Eye (tissue), 1 donor: ENCODE results near the gene KAT7.
"Not testable (repeated sequence)": the region's sequence is repeated elsewhere in the genome, so short reads cannot be mapped to it uniquely, and the experiment has no call there.

ENCODE experiments used
- DNase-seq: peaks from one replicate; pipeline ENCODE4 v3.0.0-alpha.2; 2015

KAT7 gene

GRCh38 chr17:49814781-49815529 lies 26.5 kb downstream of the KAT7 start:
- DNase-seq, result no peak

GRCh38 chr17:49815761-49816281 lies 27.3 kb downstream of the KAT7 start:
- no peak for DNase-seq

DNA sequence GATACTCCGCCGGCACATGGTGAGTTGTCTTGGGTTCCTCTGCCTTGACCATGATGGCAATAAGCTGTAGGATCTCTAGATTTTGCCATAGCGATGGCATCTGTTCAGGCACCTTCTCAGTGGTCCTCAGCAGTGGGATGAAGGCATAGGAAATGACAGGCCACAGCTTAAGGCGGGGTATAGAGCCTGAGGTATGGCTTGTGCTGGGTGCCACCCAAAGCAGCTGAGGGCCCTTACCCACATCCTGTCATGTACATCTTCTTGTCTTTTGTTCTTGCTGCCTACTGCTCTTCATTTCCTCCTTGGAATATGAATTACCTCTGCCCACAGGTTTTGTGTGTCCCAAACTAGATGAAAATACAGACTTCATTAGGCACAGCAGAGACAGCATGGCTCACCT lies 29.5 kb downstream of the KAT7 start:
- DNase-seq, result no peak

DNA sequence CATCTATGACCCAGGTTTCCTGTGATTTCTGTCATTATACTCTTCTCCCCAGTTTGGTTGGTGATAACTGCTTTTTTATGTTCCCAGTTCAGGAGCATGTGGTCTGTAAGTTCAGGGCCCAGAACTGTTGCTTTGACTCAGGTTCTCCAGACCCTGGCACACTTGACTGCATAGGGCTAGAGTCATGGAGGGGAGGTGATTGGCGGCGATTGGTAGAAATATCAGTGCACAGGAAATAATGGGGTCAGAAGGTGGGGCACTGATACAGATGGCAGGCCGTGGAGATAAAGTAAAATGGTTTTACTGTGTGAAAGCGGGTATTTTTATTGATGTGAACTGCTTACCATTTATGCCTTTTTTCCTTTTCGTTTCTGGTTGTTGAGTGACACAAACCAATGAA lies 30.7 kb downstream of the KAT7 start:
- DNase-seq, result no peak

- no peak for DNase-seq
Observed at GRCh38 chr17:49819651-49820050, 31.2 kb downstream of the KAT7 start.

- peak; percentile 6 for DNase-seq
Observed at GRCh38 chr17:49820773-49821172, 32.3 kb downstream of the KAT7 start.

DNA sequence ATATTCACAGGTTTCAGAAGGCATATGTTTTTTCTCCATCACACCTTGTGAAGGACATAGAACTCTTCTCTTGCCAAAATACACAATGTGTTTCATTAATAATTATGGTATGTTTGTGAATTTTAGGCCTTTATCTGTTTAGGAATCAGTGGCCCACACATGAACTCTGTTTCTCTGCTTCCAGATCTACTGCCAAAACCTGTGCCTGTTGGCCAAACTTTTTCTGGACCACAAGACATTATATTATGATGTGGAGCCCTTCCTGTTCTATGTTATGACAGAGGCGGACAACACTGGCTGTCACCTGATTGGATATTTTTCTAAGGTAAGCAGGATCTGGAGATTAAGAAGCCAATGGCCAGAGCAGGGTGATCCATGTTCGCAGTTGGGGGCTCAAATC lies 33.0 kb downstream of the KAT7 start:
- no peak for DNase-seq

DNA sequence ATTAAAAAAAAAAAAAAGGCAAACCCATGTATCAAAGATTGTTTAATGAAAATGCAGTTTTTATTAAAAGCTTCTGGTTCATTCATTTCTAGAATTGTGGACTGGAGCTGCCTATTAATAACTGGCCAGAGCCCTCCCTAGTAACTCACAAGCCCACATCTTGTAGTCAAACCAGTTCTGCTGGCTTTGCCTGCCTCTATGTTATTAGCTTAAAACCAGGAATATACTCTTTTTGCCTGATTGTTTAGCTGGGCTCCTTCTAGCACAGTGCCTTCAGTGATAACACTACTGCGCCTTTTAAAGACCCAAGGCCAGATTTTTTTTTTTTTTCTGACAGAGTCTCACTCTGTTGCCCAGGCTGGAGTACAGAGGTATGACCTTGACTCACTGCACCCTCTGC lies 33.4 kb downstream of the KAT7 start:
- DNase-seq, result no peak

- DNase-seq, result no peak
Observed at GRCh38 chr17:49822829-49823228, 34.3 kb downstream of the KAT7 start.

- no peak for DNase-seq
Observed at GRCh38 chr17:49823614-49824013, 35.1 kb downstream of the KAT7 start.

DNA sequence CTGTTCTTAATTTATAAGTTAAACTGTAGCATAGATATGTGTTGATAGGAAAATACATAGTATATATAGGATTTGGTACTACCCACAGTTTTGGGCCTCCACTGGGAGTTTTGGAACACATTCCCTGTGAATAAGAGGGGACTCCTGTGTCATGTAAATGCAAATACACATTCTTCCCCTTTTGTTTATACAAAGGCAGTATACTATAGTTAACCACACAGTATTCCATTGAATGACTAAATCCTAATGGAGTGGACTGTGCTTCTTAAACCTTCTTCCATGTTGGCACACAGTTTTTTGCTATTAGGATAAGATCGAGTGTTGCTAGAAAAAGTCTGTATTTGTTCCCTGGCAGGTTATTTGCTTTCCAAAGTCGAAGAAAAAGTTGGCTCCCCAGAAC lies 37.2 kb downstream of the KAT7 start:
- no peak for DNase-seq

GRCh38 chr17:49828325-49828724 lies 39.8 kb downstream of the KAT7 start:
- DNase-seq, result not testable (repeated sequence)

DNA sequence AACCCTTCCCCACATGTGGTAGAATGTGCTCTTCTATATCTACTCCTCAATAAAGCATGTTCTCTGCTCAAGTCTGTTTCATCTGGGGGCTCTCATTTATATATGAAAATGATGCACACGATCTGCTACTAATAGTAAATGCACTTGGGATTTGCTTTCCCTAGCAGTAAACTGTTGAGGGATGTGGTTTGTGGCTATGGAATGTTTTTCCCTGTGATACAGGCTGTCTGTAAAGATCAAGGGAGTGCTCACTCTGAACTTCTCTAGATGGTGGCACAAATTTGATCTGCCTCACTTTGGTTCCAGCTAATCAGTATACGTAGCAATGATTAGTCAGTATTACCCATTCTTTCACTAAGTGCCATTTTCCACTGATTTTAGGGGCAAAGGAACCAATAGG lies 40.5 kb downstream of the KAT7 start:
- DNase-seq, result no peak

GRCh38 chr17:49830605-49831004 lies 42.1 kb downstream of the KAT7 start:
- no peak for DNase-seq

DNA sequence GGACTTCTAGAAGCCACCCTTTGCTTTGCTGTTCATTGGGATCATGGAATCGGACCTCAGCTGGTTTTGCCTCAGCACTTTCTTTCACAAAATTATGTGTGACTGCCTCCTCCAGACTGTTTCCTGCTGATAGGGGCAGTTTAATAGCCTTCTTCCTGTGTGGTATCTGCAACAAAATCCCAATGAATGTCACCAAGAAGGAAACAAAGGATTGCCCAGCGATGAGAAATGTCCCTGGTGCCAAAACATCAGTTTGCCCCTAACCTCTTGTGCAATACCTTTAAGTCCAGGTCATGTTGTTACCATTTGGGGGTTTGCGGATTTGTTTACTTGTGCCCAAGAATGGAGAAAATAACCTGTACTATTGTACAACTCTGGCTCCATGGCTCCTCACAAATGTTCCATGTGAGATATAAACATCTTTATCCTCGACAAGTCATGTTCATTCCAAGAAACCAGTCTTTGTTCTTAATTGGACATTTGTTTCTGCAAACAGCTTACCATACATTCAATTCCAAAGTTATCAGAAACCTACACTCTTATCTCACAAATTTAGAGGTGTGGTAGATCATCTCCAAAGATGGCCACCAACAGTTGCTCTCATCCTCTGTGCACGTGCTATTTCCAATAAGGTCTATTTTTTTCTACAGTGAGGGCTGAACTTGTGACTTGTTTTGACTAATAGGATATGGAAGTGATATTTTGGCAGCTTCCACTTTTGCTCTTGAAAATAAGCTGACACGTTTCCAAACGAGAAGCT lies 44.5 kb downstream of the KAT7 start:
- DNase-seq, result no peak

DNA sequence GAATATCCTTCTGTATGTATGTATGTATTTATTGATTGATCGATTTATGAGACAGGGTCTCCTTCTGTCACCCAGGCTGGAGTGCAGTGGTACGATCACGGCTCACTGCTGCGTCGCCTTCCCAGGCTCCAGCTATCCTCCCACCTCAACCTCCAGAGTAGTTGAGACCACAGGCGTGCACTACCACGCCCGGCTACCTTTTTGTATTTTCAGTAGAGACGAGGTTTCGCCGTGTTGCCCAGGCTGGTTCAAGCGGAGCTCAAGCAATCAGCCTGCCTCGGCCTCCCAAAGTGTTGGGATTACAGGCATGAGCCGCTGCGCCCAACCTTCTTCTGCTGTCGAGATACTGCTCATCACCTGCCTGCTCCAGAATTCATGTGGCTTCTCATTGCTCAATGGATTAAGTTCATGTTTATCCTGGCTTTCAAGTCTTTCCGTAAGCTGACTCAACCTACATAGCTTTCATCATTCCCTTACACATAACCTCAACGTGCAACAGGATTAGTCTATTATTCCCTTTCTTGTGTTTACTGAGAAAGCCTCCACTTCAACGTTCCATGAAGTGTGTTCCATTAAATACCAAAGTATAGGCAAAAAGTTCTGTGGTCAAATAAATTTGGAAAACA lies 45.8 kb downstream of the KAT7 start:
- DNase-seq, result no peak

DNA sequence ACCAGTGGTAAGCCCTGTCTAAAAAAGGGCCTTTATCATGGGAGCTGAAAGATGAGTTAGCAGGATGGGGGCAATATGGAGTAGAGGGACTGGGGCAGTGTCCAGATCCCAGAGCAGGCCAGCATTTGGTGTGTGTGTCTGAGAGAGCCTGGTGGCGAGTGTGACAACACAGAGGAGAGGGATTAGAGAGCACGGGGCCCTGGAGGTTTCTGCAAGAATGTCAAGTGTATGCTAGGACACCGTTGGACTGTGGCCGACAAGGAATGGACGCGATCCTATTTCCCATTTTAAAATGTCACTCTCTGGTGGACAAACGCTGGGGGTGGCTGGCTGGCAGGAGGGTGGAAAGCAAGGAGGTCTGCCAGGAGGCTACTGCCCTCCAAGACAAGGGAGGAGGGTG lies 47.0 kb downstream of the KAT7 start:
- no peak for DNase-seq

DNA sequence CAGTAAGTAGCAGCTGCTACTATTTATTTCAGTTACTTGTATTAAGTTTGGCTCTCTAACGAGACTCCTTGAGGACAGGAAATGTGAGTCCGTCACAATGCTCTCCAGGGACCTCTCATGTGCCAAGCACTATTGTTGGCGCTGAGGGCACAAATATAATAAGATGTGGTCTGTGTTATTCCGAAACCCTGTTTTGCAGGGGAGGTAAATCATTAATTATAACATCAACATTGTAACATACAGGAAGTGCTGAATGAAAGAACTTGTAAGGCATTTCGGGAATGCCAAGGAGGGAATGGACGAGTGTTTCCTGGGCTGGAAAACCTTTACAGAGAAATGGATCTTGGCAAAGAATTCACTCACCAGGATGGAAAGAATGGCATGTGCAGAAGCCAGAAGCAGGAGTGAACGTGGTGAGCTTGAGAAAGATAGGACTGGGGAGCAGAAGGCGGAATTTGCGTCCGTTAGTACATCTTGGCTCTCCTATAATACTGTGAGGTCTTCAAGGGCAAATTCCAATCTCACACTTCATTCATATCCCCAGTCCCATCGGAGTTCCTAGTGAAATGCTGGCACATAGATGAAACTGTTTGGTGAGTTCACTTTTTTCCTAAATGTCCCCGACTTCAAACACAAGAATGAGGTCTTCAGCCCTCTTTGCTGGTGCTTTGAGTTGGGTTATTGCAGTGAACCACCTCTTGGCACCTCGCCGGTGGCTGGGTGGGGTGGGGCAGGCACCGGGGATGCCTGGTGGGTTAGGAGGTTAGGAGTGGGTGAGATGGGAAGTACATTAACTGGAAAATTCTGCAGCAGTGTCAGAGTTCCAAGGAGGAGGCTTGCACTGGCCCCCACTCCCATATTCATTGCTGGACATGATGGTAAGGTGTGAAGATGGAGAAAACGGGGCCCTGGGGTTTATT lies 47.9 kb downstream of the KAT7 start:
- DNase-seq, result no peak

DNA sequence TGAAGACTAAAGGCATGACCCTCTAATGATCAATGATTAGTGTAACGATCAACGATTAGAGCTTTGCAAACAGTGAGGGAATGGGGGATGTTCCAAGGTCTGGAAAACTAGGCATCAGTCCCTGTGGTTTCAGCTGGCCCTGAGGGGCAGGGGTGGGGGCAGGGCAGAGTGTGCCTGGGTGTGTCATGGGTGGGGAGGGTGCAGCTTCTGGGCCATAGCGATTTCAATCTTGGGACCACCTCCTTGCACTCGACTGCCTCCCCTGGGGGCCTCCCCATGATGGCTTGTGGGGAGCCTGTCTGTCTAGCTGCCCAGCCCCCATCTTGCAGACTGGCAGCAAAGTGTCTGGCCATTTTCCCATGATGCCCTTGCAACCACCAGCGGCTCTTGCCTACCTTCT lies 51.0 kb downstream of the KAT7 start:
- no peak for DNase-seq

DNA sequence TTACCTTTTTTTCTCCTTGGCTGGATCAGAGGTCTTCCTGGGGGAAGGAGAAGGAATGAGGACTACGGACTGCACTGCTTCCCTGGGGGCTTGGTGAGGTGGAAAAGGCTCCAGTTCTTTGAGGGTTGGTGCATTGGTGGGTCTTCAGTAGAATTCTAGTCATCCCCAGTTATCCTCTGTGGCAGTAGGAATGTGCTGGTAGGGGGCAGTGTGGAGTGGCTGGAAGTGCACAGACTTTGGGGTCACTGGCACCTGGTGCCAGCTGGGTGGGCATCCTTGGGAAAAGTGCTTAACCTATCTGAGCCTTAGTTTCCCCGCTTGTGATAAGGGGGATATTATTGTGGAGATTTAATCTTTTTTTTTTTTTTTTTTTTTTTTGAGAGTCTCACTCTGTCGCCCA lies 53.1 kb downstream of the KAT7 start:
- no peak for DNase-seq

DNA sequence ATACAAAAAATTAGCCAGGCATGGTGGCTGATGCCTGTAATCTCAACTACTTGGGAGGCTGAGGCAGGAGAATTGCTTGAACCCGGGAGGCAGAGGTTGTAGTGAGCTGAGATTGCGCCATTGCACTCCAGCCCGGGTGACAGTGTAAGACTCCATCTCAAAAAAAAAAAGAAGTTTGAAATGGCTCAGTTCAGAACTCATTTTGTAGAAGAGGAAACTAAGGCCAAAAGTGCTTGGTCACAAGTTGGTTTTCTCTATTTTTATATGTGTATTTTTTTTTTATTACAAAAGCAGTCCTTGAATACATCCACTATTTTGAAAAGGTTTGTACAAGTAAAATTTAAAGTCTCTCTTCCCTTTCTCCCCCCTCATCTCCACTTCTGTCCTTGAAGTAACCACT lies 53.9 kb downstream of the KAT7 start:
- DNase-seq, result no peak

DNA sequence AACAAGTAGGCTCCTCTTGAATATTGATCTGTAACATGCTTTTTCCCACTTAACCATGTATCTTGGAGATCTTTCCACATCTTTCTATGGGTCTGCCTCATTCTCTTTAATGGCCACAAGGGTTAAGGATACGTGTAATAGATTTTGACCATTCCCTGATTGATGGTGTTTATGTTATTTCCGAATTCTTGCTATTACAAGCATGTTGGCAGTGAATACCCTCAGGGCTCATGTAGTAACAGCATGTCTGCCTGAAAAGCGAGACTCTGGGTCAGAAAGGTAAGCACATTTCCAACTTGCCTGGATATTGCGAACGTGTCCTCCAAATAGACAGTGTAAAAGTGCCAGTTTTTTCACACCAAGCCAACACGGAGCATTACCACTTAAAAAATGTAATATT lies 54.4 kb downstream of the KAT7 start:
- DNase-seq, result no peak
